Ovary (tissue), 10 donors: ENCODE measurements around the gene MN1. TPM values are rescaled to one million over a fixed set of nuclear protein-coding genes. Genes with fewer than 3 reads are reported as not detected.

ENCODE experiments used
- DNase-seq, 5 donors: peaks; one replicate each; pipeline ENCODE4 v3.0.0-alpha.2; 2019 to 2020
- H3K27ac ChIP-seq, 2 donors: fragments of 200-600 bp; one replicate each; pipeline versions ENCODE4 v1.5.1 to v1.8.0; 2019 to 2022
- H3K27me3 ChIP-seq: fragments of 200-600 bp; one replicate; pipeline ENCODE4 v1.8.0; 2022
- H3K36me3 ChIP-seq: fragments of 200-600 bp; sonication (generic); one replicate; pipeline ENCODE4 v1.5.1; 2019
- H3K4me1 ChIP-seq: one replicate; pipeline ENCODE4 v1.8.1; 2013; ENCODE audit warnings: mild to moderate bottlenecking, moderate library complexity; ENCODE audit not compliant: insufficient read depth
- H3K4me3 ChIP-seq: fragments of 200-600 bp; sonication (generic); one replicate; pipeline ENCODE4 v1.5.1; 2017
- H3K9me3 ChIP-seq, 2 donors: fragments of 200-600 bp in 1 of 2; sonication (generic) in 1 of 2; one replicate each; pipeline versions ENCODE4 v1.5.1 to v1.8.1; 2013 to 2019; ENCODE audit warnings: mild to moderate bottlenecking in 1 of 2, moderate library complexity in 1 of 2
- EP300 ChIP-seq: sonication (generic); formaldehyde crosslinking; IDR thresholded peaks from one replicate; pipeline ENCODE4 v1.6.1; 2017; ENCODE audit warnings: antibody characterized with exemption
- POLR2A ChIP-seq: fragments of 450-650 bp; IDR thresholded peaks from one replicate; pipeline ENCODE4 v1.6.1; 2017; ENCODE audit warnings: antibody characterized with exemption, mild to moderate bottlenecking, moderate library complexity
- WGBS, 3 donors: extraction: QIAGEN DNeasy Blood & Tissue Kit in 1 of 3; methylation state at CpG; one replicate each; pipeline versions ENCODE4 v1.1.5 to v1.1.7; 2013 to 2017; 5-methylcytosine and 5-hydroxymethylcytosine counted together
- intact Hi-C, 4 donors: fragments of 100-400 bp; cut with DNase I; formaldehyde crosslinking; loops; one replicate each; pipeline versions ENCODE4 v1.11.0 to v1.15.1; 2022 to 2023
- long read RNA-seq, 3 donors: library from polyadenylated mRNA in 2 of 3; unstranded in 2 of 3; transcript quantifications; one replicate each; pipeline ENCODE4 v2.0.0 and lab custom pipeline, GENCODE V29; 2021 to 2026
- polyA plus RNA-seq, 2 donors: library from polyadenylated mRNA; stranded (reverse); fragments of 200-250 nt in 1 of 2; fragments of 350-450 nt in 1 of 2; fragmentation: Illumina TruSeq in 1 of 2; extraction: RNeasy Lipid Tissue Mini Kit (QIAGEN cat#74804) in 1 of 2; gene quantifications; one replicate each; pipeline ENCODE4 v1.2.3, GENCODE V29; 2013 to 2014
- total RNA-seq, 7 donors: library from RNA; depleted of rRNA in 2 of 7; stranded (reverse); fragments of >200 nt in 2 of 7; fragmentation: NEBNext Ultra II Directional in 3 of 7; extraction: Animal tissue kit (Norgen Biotek cat#: 25700) in 3 of 7; gene quantifications; one replicate each; pipeline versions ENCODE4 v1.1.0 to v1.2.4, GENCODE V29; 2016 to 2023
- TF ChIP-seq, protein P1 (sequence below), 3 donors: fragments of 450-650 bp in 2 of 3; fragments of 200-600 bp in 1 of 3; IDR thresholded peaks; one replicate each; pipeline versions ENCODE4 v1.5.1 to v1.8.0; 2016 to 2022; ENCODE audit warnings: antibody characterized with exemption in 3 of 3, mild to moderate bottlenecking in 1 of 3
- donor health status: DM: no; HTN: no; CAD: no; lungs with moderate emphysema.
- donor health status: DM: no; HTN: no; CAD: no.
- donor health status: Bipolar disorder and iron deficiency.
- donor health status: DM: yes; HTN: yes; CAD: no.
- donor health status: DM: no; HTN: no; CAD: no.
- donor health status: DM: yes; HTN: yes; CAD: no.

MN1 gene
- total RNA-seq (10 to 100 TPM; 10.6 to 33.5 (median 13.9) TPM), polyA plus RNA-seq (1 to 10 TPM; 6.7 to 7.7 TPM)
- long read RNA-seq, donor 1, full-length matches to known transcripts: 2 of 24 reads
- long read RNA-seq, donor 1, partial matches to known transcripts: 0 of 24 reads
- long read RNA-seq, donor 1, other reads (novel, unspliced or antisense): 22 of 24 reads
- long read RNA-seq, donor 2, full-length matches to known transcripts: 2 of 2 reads
- long read RNA-seq, donor 2, partial matches to known transcripts: 0 of 2 reads
- long read RNA-seq, donor 2, other reads (novel, unspliced or antisense): 0 of 2 reads
- long read RNA-seq, donor 3, full-length matches to known transcripts: 13 of 30 reads
- long read RNA-seq, donor 3, partial matches to known transcripts: 0 of 30 reads
- long read RNA-seq, donor 3, other reads (novel, unspliced or antisense): 17 of 30 reads

DNA sequence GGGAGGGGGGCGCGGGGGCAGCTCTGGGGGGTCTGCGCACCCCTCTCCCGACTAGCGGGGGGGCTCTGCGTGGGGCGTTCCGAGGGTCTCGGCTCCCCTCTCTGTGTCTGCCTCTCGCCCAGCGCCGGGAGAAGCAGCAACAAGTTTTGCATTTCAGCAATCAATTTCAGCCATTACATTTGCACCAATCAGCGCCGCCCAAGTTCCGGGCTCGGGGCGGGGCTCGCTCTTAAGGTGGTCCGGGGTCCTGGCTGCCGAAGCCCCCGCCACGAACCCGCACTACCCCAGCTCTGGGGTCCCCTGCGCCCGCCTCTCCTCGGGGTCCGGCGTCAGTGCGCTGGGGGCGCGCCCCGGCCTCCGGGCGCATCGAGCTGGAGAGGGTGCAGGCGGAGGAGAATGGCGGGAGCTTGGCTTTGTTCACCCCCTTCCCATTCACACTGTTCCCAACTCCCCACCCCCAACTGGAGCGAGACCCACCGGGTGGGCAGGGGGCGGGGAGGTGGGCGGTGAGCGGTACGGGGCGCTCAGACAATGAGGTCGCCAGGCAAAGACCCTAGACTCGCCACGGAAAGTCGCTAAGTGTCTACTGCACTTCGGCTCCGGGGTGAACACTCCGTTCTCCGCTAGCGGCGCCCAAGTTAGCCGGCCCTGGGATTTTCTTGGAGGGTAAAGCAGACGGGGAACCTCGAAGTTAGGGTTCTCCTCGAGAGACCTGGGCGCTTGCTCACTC is at the start of gene MN1:
Gene MN1 (minus strand): TSS at position 141 of the 730 bp plus-strand sequence. CDS start 1,213 bp downstream, outside the sequence.
- H3K36me3 ChIP-seq: no peaks in the 10 kb centered on the region
- peak within 1 kb of the TSS; percentile 57 for H3K4me3 ChIP-seq
- no peaks in the 10 kb centered on the region for H3K27me3 ChIP-seq
- WGBS, 3 donors: 0 to 1% (median 0%) methylated on average over 44 to 59 of the region's 59 CpGs
- H3K27ac ChIP-seq: peak within 1 kb of the TSS; percentile 71 to 87
- intact Hi-C loops: loop anchor here (5.0 to 10.0 kb wide), 4 partner anchors 127 to 1044 kb away; no protein-coding TSS in a partner anchor
- peaks cover 18% of the 10 kb centered on the region for H3K4me1 ChIP-seq
- H3K9me3 ChIP-seq: no peaks in the 10 kb centered on the region
- TF ChIP-seq POLR2A (no peak), EP300 (no peak)
- TF ChIP-seq, protein P1, sequence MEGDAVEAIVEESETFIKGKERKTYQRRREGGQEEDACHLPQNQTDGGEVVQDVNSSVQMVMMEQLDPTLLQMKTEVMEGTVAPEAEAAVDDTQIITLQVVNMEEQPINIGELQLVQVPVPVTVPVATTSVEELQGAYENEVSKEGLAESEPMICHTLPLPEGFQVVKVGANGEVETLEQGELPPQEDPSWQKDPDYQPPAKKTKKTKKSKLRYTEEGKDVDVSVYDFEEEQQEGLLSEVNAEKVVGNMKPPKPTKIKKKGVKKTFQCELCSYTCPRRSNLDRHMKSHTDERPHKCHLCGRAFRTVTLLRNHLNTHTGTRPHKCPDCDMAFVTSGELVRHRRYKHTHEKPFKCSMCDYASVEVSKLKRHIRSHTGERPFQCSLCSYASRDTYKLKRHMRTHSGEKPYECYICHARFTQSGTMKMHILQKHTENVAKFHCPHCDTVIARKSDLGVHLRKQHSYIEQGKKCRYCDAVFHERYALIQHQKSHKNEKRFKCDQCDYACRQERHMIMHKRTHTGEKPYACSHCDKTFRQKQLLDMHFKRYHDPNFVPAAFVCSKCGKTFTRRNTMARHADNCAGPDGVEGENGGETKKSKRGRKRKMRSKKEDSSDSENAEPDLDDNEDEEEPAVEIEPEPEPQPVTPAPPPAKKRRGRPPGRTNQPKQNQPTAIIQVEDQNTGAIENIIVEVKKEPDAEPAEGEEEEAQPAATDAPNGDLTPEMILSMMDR (IDR thresholded peaks at IDR 0.05): no peak
- DNase-seq: peak; percentile 54 to 79 (median 75)

GRCh38 chr22:27850000-27850521 is 48.5 kb upstream of the MN1 start:
- peak overlapping the region in 1 of 2 donors; percentile 72 for H3K27ac ChIP-seq
- H3K36me3 ChIP-seq: no peaks in the 10 kb centered on the region

DNA sequence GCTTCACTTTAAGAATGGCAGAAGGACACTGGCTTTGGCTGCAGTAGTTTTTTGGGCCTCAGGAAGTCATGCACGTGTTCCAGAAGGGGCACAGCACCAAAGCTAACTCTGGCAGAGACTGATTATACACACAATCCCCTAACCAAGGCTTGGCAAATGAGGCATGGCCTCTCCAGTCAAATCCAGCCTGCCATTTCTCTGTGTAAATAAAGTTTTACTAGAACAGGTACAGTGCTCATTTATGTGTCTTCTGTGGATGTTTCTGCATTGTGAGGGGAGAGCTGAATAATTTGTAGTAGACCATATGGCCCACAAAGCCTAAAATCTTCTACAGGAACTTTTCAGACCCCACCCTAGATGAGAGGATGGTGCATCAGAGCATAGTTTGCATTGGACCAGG is 46.4 kb upstream of the MN1 start:
- H3K36me3 ChIP-seq: no peaks in the 10 kb centered on the region
- intact Hi-C loops: no loop called here
- 88 to 96% (median 94%) methylated on average over 1 of the region's 1 CpG for WGBS, 3 donors

More at GRCh38 chr22:27850000-27850521, 48.5 kb upstream of the MN1 start:
- no peaks in the 10 kb centered on the region for H3K9me3 ChIP-seq
- H3K4me1 ChIP-seq: peaks cover 7% of the 10 kb centered on the region
- TF ChIP-seq EP300 (no peak), POLR2A (no peak)
- TF ChIP-seq, protein P1 (IDR thresholded peaks at IDR 0.05): no peak
- H3K27me3 ChIP-seq: no peaks in the 10 kb centered on the region
- intact Hi-C loops: no loop called here
- 4 to 8% (median 6%) methylated on average over 6 of the region's 6 CpGs for WGBS, 3 donors
- no peak overlapping the region for H3K4me3 ChIP-seq
- peak in 3 of 5 donors; percentile 50 to 69 (median 66) for DNase-seq

DNA sequence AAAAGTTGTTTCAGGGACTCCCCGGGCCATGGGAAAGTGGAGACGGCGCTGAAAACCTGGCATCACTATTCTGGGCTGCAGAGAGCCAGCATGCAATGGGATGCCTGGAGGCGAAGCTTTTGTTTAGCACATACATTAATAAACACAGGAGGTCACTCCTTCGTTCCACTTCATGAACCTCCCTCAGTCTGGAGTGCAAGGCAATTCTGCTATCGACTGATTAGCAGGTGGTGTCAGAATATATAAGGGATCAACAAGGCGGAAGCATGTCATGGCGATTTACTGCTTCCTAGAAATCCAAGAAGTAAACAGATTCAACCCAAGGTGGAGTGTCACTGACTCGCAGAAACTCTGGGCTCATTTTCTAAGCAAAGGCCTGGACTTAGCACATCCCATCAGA is 45.4 kb upstream of the MN1 start:
- no peak for DNase-seq
- no peaks in the 10 kb centered on the region for H3K27me3 ChIP-seq
- intact Hi-C loops: no loop called here
- no peaks in the 10 kb centered on the region for H3K36me3 ChIP-seq
- TF ChIP-seq EP300: no peak
- TF ChIP-seq, protein P1 (IDR thresholded peaks at IDR 0.05): no peak
- no peak for TF ChIP-seq POLR2A
- no peak overlapping the region for H3K27ac ChIP-seq
- no peaks in the 10 kb centered on the region for H3K9me3 ChIP-seq
- WGBS, 3 donors: 84 to 90% (median 89%) methylated on average over 9 of the region's 9 CpGs
- peaks cover 10% of the 10 kb centered on the region for H3K4me1 ChIP-seq
- no peak overlapping the region for H3K4me3 ChIP-seq

More for the DNA sequence above, 46.4 kb upstream of the MN1 start:
- Histone ChIP-seq H3K9me3 (no peaks in the 10 kb centered on the region), H3K4me3 (no peak overlapping the region), H3K4me1 (peaks cover 4% of the 10 kb centered on the region), H3K27ac (no peak overlapping the region), H3K27me3 (no peaks in the 10 kb centered on the region)
- TF ChIP-seq, protein P1 (IDR thresholded peaks at IDR 0.05): no peak
- TF ChIP-seq POLR2A (no peak), EP300 (no peak)
- DNase-seq: no peak
